Activated CD4-positive, CD25-positive, alpha-beta regulatory T cell treated with anti-CD3 and anti-CD28 coated beads, Interleukin-2, amount 50 U/mL, for 16 hours (primary cell): ENCODE data around the gene ENO4.

Experiments
- DNase-seq: peaks from one replicate; pipeline ENCODE4 v3.0.0-alpha.2; 2020; ENCODE audit warnings: low read depth, low spot score

Gene ENO4

GRCh38 chr10:116913695-116914094 is 64.4 kb downstream of the ENO4 start:
- DNase-seq, result no peak

DNA sequence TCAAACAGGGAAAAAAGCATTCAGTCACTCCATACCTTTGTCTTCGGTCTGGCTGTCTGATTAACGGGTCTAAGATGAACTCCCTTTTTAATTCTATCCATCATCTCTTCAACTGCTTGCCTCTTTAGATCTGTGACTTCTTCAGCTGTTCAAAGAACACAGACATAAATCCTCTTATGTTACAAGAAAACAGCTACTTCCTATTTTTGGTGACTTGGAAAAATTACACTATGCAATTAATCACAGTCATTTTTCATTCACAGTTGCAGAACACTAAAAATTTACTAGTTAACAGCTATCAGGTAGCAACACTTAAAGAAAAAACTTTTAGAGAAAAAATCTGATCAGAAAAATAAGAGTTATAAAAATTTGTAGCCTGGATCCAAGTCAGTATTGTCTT is 66.0 kb downstream of the ENO4 start:
- DNase-seq, result no peak

- DNase-seq, result no peak
These were observed 68.2 kb downstream of the ENO4 start for GRCh38 chr10:116917481-116917880.

DNA sequence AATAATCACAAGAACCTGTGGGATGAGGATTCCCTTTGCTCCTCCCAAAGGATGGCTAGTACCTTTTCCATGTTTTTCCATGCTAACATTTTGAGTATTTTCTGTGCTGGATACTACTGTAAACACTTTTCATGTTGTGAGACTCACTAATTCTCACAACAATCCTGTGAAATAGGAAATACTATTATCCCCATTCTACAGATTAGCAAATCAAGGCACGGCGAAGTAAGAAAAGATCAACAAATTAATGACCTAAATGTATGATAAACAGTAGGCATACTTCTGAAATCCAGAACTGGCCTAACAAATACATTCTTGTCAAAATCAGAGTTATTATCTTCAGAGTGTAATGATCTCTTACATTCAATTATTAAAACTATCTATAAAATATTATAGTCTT is 69.3 kb downstream of the ENO4 start:
- no peak for DNase-seq

GRCh38 chr10:116919164-116919563 is 69.9 kb downstream of the ENO4 start:
- DNase-seq, result no peak

- DNase-seq, result no peak
These were observed 70.4 kb downstream of the ENO4 start for GRCh38 chr10:116919706-116920105.

DNA sequence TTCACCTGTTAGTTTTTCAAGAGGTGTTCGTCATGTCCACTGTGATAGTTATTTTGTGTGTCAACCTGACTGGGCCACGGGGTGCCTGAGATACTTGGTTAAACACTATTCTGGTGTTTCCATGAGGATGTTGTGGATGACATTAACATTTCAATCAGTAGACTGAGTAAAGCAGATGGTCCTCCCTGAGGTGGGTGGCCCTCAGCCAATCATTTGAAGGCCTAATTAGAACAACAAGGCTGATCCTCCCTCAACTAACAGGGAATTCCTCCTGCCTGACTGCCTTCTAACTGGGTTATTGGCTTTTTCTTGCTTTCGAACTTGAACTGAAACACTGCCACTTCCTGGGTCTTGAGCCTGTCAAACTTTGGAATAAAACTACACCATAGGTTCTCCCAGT is 75.8 kb downstream of the ENO4 start:
- no peak for DNase-seq

DNA sequence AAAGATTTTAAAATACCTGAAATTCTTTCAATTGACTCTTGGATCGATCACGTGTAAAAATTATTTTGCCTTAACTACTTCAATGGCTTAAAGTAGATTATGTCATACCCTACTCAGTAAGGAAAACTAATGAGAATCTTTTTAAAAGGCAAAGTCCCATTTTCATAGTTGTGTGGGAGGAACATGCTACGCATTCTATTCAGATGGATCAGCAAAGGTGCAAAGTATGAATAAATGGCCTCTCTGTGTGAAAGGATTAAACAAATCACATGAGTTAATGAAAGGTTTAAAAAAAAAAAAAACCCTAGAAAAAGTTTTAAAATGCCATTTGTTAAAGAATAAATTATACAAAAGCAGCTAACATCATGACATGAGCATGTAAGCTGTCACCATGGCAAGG is 77.1 kb downstream of the ENO4 start:
- DNase-seq, result no peak

DNA sequence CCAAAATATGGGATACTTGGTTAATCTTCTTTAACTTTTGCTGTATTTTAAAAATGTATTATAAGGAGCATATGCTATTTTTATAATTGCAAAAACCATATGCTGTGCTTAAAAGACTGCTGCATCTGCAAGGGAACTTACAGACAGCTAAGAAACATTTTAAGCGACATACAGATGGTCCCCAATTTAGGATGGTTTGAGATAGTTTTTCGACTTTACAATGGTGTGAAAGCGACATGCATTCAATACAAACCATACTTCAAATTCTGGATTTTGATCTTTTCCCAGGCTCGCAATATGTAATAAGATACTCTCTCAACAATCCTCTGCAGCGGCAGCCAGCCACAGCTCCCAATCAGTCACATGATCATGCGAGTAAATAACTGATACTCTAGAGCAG is 82.5 kb downstream of the ENO4 start:
- no peak for DNase-seq
